GM21526 (cell line): ENCODE results near the gene CHPF.

Experiments
- ATAC-seq: cut with Tn5 transposase; IDR thresholded peaks from one replicate; pipeline ENCODE4 v1.9.1; 2021; ENCODE audit warnings: moderate library complexity; ENCODE audit not compliant: unreplicated experiment, low FRiP score

Gene CHPF

DNA sequence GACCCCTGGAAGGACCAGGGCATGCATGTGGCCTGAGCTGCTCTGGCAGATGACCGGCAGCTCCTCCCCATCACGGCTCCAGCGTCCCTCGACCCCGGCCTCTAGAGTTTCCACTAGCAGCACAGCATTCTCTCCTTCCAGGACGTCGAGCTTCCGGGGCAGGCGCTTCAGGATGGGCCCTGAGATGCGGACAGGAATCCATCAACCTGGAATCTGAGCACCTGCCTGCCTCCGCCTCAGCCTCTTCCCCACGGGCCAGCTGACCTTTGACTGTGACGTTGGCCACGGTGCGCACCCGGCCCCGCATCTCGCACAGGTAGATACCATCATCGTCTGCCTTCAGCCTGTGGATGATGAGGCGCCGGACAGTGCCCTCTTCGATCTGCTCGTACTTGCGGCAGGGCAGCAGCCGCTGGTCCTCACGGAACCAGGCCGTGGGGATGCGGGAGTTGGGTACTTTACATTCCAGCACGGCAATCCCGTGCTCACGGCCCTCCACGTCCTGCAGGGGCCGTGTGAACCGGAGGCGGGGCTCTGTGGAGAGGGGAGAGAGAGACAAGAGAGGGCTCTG, 24.3 kb upstream of the CHPF start:
- ATAC-seq, result no peak

DNA sequence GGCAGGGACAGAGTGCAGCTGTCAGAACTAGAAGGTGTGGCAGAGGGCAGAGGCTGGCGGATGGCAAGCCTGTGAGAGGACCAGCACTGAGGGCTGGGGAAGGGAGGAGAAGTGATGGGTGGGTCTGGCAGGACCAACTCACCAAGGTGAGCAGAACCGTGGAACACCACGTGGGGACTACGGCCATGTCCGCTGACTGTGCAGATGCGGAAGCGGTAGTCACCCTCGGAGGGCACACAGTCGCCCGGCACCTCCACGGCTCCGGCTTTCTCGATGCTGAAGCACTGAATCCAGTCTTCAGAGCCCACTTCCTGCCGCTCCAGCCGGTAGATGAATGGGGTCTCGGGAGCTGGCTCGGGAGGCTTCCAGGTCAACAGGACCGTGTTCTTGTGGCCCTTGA, 23.5 kb upstream of the CHPF start:
- ATAC-seq, result no peak

DNA sequence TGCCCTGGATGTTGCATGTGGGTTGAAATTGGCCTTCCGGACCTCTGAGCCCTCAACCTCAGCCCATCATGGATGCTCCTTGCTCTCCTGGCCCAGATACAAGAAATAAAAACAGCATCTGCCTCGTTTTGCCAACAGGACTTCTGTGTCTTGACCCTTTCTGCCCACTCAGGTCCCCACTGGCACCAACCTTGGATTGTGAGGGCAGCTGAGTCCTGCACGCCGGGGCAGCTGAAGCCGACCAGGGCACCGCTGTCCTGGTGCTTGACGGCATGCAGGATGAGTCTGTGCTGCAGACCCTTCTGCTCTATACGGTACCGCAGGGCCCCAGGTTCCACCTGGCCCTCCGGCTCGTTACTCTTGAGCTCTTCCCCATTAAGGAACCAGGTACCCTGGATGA, 23.0 kb upstream of the CHPF start:
- ATAC-seq, result no peak

DNA sequence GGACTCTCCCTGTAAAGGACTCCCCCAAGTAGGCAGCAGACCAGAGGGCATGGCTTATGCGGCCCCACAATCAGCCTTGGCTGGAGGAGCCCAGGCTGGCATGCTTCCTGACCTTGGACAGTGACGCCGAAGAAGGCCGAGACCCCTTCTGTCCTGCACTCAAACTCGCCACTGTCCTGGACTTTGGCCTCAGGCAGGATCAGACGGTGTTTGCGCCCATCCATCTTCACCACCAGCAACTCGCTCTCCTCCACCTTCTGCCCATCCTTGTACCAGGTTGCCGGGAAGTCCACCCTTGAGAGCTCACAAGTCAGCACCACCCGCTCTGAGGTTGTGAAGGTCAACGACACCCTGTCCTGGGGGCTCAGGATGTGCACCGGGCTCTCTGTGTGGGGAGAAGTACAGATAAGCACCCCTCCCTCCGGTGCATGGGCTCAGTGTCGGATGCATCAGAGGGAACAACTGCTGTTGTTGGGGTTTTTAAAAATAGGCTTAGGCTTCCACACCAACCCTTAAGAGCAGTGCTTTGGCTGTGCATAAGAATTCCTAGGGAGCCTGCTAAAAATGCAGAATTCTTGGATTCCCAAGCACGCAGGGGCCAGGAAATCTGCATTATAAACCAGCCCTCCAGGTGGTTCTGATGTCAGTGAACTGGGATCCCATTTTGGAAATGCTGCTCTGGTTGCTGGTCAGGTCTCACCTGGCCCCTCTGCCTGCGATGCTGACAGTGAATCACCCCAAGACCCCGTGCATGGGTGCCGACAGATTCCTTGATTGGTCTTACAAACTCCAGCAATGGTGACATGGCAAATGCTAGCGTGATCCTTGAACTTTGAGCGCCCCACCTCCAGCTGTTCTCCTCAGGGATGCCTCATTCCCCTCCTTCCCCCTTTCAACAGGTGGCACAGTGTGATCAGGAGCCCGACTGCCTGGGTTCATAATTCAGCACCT, 21.8 kb upstream of the CHPF start:
- ATAC-seq, result no peak

DNA sequence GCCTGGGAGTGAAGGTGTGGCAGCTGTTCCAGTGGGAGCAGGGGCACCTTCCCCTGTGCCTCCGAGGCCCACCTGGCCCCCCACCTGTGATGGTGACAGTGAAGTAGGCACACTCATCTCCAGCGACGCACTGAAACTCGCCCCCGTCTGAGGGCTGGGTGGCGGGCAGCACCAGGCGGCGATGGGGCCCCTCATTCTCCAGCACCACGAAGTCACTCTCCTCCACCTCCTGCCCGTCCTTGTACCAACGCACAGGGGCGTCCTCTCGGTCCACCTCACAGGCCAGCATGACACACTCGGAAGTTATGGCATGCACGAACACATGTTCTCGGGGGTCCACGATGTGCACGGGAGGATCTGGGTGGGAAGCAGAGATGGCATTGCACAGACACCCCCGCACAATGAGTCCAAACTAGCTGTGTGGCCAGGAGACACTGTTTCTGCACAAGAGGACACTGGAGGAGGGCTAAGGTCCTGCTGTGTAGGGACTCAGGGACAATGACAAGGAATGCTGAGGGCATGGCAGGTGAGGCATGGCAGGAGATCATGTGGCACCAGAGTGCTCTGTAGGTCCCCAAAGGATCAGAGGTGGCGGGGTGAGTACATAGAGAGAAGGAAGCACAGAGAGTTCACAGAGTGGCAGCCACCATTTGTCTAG, 19.8 kb upstream of the CHPF start:
- no peak for ATAC-seq

DNA sequence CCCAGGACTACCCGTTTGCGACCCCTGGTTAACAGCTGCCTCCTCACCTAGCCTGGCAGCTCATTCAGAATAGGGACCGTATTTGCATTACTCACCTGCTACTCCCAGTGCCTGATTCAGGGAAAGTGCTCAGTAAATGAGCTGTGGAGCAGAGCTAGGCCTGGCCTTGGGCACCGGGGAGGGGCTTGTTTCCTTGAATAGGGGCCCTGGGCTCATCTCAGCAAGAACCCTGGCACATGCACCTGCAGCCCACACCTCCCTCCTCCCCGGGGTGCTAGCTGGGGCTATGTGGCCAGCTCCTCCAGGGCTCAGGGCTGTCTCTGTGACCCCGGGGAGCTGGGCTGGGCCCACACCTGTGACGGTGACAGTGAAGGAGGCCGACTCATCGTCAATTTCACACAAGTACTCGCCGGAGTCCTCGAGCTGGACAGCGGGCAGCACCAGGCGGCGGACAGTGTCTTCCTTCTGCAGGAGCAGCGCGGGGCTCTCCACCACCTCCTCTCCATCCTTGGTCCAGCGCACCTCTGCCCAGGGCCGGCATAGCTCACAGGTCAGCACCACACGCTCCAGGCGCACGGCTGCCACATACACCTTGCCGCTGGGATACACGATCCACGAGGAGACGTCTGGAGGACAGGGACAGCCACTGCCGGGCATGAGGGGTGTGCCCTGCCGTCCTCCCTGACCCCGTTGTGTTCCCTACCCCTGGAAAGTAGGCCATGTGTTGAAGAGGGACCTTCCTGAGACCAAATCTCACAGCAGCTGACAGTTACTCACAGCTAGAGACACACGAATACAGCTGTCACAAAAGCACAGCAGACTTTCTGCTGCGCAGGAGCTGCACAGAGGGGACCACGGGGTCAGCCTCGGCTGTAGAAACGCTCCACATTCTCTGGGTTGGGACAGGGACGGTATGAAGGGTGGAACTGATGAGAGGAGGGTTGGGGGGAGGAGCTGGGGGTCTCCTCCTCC, 18.7 kb upstream of the CHPF start:
- ATAC-seq, result no peak

DNA sequence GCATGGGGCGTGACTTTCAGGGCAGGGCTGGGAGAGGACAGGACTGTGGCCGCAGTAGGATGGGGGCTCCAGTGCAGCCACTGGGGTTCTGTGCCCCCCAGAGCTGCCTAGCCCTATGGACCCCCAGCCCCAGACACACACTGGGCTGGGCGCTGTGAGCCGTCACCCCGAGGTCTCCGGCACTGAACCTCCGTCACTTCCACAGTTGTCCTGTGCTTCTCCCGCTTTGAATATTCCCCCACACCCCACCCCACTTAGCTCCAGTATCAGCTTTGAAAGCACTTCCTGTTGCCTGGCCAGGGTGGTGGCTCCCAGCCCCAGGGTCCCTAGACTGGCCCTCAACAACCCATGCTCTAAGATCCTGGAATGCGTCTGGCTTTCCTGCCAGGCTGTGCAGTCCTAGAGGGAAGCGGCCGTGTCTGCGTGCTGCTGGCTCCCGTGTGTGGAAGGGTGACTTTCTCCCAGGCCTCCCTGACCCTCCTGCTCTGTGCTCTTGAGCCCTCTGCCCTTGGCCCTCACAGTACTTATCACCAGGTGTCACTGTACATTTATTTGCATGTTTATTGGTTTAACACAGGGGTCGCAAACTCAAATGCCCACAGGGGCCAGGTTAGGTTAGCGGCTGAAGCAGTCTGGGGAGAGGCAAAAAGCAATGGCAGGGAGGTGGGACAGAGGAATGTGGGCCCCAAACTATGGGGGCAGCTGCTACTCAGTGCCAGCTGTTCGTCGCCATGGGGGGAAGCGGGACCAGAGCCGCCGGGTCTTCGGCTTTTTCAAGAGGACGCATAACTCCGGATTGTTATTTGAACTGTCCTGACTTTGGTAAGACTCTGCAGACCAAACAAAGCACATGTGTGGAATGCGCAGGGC, 17.8 kb upstream of the CHPF start:
- no peak for ATAC-seq

DNA sequence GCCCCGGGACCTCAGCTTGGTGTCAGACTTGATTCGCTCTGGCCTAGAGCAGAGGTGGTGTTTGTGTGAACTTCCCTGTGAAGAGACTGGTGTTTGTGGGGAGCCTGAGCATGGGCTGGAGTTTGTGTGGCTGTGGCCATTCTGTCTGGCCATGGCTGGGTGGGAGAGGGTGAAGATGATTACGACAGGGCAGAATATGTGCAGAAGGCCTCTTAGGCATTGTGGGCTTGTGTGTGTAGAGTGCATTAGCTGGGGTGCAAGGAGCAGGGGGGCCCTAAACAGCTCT, 17.2 kb upstream of the CHPF start:
- no peak for ATAC-seq

DNA sequence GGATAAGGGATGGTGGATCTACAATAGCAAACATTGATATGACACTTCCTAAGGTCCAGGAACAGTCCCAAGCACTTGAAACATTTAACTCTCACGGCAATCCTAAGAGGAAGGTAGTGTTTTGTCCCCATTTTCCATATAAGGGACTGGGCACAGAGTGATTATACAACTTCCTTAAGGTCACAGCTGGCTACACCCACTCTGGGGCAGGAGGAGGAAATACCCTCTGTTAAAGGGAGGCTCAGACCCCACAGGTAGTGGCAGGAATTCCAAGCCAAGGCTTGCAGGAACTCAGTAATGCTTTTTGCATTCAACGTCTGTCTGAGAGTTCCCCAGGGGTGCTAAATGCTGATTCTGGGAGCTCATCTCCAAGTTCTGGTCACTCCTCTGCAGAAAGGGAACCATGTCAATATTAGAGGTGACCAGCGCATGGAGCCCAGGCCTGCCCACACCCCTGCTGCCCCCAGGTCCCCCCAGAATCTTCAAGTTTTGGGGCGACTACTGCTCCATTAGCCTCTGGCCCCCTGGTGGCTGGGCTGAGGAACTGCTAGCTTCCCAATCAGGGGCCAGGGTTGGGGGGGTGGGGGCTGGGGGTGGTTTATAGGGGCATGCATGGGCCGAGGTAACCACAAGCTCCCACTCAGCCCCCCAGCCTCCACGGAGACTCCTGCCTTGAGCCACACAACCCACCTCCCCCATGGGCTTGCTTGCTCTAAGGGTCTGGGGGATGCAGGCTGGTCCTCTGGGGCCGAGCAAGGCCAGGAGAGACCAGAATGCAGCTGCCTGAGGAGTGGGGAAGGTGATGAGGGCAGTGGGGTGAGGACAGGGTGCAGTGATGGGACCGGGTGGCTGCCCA, 16.7 kb upstream of the CHPF start:
- no peak for ATAC-seq

DNA sequence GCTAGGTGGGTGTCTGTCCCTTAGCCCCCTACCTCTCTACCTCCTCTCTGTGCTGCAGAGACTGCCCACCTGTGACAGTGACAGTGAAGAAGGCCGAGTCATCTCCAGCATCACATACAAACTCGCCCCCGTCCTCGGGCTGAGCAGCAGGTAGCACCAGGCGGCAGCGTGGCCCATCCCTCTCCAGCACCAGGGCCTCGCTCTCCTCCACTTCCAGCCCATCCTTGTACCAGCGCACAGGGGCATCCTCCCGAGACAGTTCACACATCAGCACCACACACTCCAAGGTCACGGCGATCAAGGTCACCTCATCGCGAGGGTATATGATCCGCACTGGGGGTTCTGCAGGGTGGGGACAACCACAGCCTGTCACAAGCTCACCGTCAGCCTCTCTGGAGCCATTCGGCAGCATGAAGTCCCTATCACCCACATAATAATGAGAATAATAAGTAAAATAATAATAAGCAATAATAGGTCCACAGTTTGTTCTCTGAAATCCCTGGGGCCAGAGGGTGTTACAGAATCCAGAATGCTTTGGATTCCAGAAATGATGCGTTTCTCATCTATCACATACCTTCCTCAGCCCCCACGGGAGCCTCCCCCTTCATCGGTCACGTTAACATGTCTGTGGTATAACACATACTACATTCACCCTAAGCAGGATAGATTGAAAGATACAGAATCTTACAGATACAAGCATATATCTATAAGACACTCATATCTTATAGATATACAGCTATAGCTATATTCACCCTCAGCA, 15.7 kb upstream of the CHPF start:
- no peak for ATAC-seq

DNA sequence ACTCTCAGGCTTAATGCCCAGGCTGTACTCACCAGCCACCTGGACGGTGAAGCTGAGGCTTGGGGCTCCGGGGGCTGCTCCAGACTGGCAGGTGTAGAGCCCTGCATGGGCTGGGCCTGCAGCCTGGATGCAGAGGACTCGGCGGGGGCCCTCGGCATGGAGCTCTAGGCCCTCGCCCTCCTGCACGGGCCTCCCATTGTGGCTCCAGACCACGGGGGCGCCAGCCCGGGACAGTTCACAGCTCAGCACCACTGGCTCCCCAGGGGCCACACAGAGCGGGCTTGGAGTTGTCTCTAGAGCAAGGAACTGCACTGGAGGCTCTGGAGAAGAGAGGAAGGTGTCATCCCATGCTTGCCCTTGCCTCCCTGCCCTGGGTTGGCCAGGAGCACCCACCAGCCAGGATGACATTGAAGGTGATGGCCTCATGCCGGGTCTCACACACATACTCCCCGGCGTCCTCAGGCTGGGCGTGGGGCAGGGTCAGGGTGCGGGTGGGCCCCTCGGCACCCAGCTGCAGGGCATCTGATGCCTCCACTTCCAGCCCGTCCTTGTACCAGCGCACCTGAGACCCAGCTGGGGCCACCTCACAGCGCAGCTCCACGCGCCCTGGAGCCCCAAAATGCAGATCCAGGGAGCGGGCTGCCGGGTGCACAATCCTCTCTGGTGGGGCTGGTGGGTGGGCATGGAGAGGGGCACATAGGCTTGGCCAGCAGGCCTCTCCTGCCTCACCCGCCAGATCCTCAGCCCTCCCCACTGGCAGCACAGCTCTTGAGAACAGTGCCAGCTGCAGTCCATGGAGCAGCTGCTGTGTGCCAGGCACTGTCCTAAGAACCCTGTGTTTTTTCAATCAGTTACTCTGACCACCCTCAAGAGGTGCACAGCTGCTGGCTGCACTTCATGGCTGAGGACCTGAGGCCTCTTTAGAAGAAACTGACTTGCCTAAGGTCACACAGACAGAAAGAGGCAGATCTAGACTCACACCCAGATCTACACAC, 14.5 kb upstream of the CHPF start:
- no peak for ATAC-seq

DNA sequence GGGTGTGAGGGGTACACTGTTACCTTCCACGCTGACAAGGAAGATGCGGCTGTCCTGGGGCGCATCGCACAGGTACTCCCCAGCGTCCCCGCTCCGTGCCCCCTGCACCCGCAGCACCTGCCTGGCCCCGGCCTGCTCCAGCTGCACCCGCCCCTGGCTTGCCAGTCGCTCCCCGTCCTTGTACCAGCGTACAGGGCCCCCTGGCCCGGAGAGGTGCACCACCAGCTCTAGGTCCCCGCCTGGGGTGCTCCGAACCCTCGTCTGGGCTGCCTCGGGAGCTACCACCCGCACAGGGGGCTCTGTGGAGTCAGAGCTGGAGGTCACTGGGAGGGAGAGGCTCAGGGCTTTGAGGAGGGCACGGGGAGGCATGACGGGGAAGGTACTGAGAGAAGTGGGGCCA, 13.7 kb upstream of the CHPF start:
- no peak for ATAC-seq

DNA sequence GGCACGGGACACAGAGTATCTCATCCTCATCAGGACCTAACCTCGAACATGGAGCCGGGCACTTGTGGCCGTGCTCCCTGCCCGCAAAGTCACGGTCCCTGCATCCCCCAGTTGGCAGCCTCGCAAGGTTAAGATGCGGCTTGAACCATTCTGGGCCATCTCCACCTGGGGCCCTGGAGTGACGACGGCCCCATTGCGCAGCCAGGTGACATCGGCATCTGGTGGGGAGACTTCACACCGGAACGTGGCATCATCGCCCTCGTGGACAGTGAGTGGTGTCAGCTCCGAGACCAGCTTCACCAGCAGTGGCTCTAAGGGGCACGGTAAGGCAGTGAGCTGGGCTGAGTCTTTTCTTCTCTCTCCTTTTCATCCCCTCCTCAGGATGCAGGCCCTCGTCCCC, 12.8 kb upstream of the CHPF start:
- no peak for ATAC-seq

DNA sequence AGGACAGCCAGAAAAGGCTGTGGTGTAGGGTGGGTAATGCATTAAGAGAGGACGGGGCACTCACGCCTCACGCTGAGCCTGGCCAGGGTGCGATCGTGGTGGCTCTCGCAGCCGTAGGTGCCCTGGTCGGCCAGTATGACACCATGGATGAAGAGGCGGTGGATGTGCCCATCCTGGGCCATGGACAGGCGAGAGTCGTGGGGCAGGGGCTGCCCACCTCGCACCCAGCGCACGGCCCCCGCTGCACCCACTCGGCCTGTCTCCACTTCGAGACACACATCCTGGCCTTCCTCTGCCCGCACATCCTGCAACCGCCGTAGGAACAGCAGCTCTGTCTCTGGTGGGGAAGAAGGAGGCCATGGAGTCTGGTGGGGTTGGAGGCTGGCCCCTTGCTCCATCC, 12.3 kb upstream of the CHPF start:
- ATAC-seq, result no peak

DNA sequence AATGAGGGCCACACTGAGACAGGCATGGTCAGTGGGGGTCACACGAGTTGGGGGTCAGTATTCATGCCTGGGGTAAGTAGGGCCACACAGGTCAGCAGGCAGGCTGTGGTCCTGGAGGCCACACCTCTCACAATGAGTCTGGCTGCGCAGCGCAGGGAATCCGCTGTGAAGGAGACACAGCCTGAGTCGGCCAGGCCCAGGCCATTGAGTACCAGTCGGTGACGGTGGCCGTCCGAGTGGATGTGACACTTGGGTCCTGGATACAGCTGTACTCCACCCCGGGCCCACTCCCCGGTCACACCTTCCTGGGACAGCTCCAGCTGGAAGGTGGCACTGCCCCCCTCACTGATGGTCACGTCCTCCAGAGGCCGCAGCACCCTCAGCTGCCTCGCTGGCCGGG, 10.7 kb upstream of the CHPF start:
- no peak for ATAC-seq

DNA sequence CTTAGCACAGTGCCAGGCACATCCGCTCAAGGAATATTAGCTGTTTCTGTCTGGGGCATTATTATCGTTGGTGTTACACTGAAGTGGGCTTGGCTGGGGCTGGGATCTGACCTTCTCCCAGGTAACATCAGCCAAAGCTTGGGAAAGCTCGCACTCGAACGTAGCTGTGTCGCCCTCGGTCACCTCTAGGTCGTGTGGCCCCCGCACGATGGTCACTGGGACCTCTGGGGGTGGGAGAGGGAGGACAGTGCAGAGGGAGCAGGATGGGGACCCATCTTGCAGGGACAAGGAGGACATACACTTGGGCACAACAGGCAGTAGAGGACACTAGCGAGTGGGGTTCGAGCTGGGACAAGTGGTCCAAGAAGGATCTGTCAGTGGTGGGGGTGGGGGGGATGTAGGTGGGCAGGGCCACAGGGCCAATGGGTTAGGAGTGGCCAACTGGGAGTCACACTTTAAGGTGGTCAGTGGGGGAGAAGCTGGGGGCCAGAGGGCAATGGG, 9.9 kb upstream of the CHPF start:
- ATAC-seq, result no peak

DNA sequence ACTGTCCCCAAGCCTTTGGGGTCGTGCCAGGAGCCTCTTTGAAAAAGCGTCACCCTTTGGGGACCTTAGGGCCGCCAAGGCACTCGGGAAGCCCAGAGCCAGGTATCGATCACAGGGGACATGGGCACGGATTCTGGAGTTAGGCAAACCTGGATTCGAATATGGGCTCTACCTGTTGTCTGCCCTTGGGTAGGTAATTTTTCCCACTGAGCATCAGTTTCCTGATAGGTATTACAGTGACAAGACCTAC, 9.5 kb upstream of the CHPF start:
- ATAC-seq, result no peak
